ENCODE results near the gene MSL3B.

Gene MSL3B

GRCh38 chr2:233867993-233868532, at the start of gene MSL3B:
TSS of gene MSL3B (minus strand) at chr2:233868386.
- intact Hi-C loops (cut with DNase I): no loop called here
- TF ChIP-seq POLR2A (IDR thresholded peaks at IDR 0.05): no peak
- peak; percentile 34 for TF ChIP-seq POLR2AphosphoS5 (IDR thresholded peaks at IDR 0.05)
- no peak for TF ChIP-seq CTCF (IDR thresholded peaks at IDR 0.05)
- WGBS: 14% methylated on average over 50 of the region's 50 CpGs
- Histone ChIP-seq H3K27me3 (replicated peaks; ENCODE audit: insufficient read depth) (no peaks in the 10 kb centered on the region), H3K27ac (no peak within 1 kb of the TSS), H3K36me3 (no peaks in the 10 kb centered on the region), H3K4me3 (peak within 1 kb of the TSS; percentile 32 to 35), H3K4me1 (replicated peaks) (no peaks in the 10 kb centered on the region), H3K9me3 (no peaks in the 10 kb centered on the region)
- no peak for DNase-seq (ENCODE audit: low spot score)

- Histone ChIP-seq H3K4me3 (peak within 1 kb of the TSS; percentile 24 to 26), H3K27me3 (replicated peaks; ENCODE audit: insufficient read depth) (no peaks in the 10 kb centered on the region), H3K36me3 (no peaks in the 10 kb centered on the region), H3K27ac (no peak within 1 kb of the TSS), H3K4me1 (replicated peaks) (no peaks in the 10 kb centered on the region), H3K9me3 (no peaks in the 10 kb centered on the region)
- DNase-seq (ENCODE audit: low spot score): no peak
- TF ChIP-seq POLR2A (IDR thresholded peaks at IDR 0.05) (no peak), POLR2AphosphoS5 (IDR thresholded peaks at IDR 0.05) (peak; percentile 40)
- WGBS: 19% methylated on average over 5 of the region's 5 CpGs
- intact Hi-C loops (cut with DNase I): no loop called here
Measured at GRCh38 chr2:233917116-233917515, 48.9 kb upstream of the MSL3B start, which contains the start of gene TRPM8. TSS of gene TRPM8 (plus strand) at chr2:233917373. CDS start at chr2:233926538, 9,165 bp downstream.

- H3K4me1 ChIP-seq (replicated peaks): no peaks in the 10 kb centered on the region
- WGBS: 12% methylated on average over 2 of the region's 2 CpGs
- no peak overlapping the region for H3K4me3 ChIP-seq
- TF ChIP-seq CTCF (IDR thresholded peaks at IDR 0.05) (peak in 1 of 4 experiments; percentile 17), POLR2A (IDR thresholded peaks at IDR 0.05) (no peak), POLR2AphosphoS5 (IDR thresholded peaks at IDR 0.05) (no peak)
- H3K27ac ChIP-seq: no peak overlapping the region
- H3K9me3 ChIP-seq: no peaks in the 10 kb centered on the region
- H3K27me3 ChIP-seq (replicated peaks; ENCODE audit: insufficient read depth): no peaks in the 10 kb centered on the region
- DNase-seq (ENCODE audit: low spot score): no peak
- intact Hi-C loops (cut with DNase I): no loop called here
- H3K36me3 ChIP-seq: no peaks in the 10 kb centered on the region
Measured at GRCh38 chr2:233915128-233915527, 46.9 kb upstream of the MSL3B start.

- Histone ChIP-seq H3K27ac (no peak overlapping the region), H3K4me3 (no peak overlapping the region), H3K36me3 (no peaks in the 10 kb centered on the region), H3K4me1 (replicated peaks) (no peaks in the 10 kb centered on the region), H3K27me3 (replicated peaks; ENCODE audit: insufficient read depth) (no peaks in the 10 kb centered on the region), H3K9me3 (no peaks in the 10 kb centered on the region)
- DNase-seq (ENCODE audit: low spot score): no peak
- intact Hi-C loops (cut with DNase I): no loop called here
- TF ChIP-seq POLR2AphosphoS5 (IDR thresholded peaks at IDR 0.05) (no peak), POLR2A (IDR thresholded peaks at IDR 0.05) (no peak), CTCF (IDR thresholded peaks at IDR 0.05) (no peak)
- 15% methylated on average over 9 of the region's 9 CpGs for WGBS
Measured at GRCh38 chr2:233912691-233913423, 44.7 kb upstream of the MSL3B start.

- intact Hi-C loops (cut with DNase I): no loop called here
- no peaks in the 10 kb centered on the region for H3K4me1 ChIP-seq (replicated peaks)
- 92% methylated on average over 3 of the region's 3 CpGs for WGBS
- H3K4me3 ChIP-seq: no peak overlapping the region
- no peak overlapping the region for H3K27ac ChIP-seq
- H3K36me3 ChIP-seq: no peaks in the 10 kb centered on the region
- no peaks in the 10 kb centered on the region for H3K9me3 ChIP-seq
- no peak for DNase-seq (ENCODE audit: low spot score)
- no peak for TF ChIP-seq POLR2AphosphoS5 (IDR thresholded peaks at IDR 0.05)
- no peak for TF ChIP-seq POLR2A (IDR thresholded peaks at IDR 0.05)
- no peak for TF ChIP-seq CTCF (IDR thresholded peaks at IDR 0.05)
- H3K27me3 ChIP-seq (replicated peaks; ENCODE audit: insufficient read depth): no peaks in the 10 kb centered on the region
Measured at GRCh38 chr2:233907627-233908026, 39.4 kb upstream of the MSL3B start.
